Caco-2 (cell line): ENCODE data around the gene RIPOR1. TPM values are rescaled to one million over a fixed set of nuclear protein-coding genes. Genes with fewer than 3 reads are reported as not detected.

Experiments used
- BruUV-seq: library from RNA; stranded (reverse); fragments of 400-500 nt; replicated peaks from 2 replicates; lab custom pipeline; 2021; lab: Mats Ljungman, UMichigan
- CTCF ChIA-PET: fragments of 300-600 bp; sonication (Branson Sonifier 250); formaldehyde crosslinking; loops from one replicate; lab custom pipeline; 2022; ENCODE audit warnings: antibody characterized with exemption; lab: Charles Lee
- POLR2A ChIA-PET: fragments of 300-600 bp; sonication (Branson Sonifier 250); formaldehyde crosslinking; loops from one replicate; lab custom pipeline; 2022; ENCODE audit warnings: antibody characterized with exemption; lab: Charles Lee
- DNase-seq, 2 experiments: peaks; one replicate each; pipeline versions ENCODE4 v3.0.0 to v3.0.0-alpha.2; 2020 to 2022
- H3K27me3 ChIP-seq: replicated peaks from 2 replicates; pipeline ENCODE4 v1.6.0; 2011; ENCODE audit warnings: low read length; ENCODE audit not compliant: control insufficient read depth, insufficient read depth
- H3K36me3 ChIP-seq: 2 replicates; pipeline ENCODE4 v1.5.1; 2011; ENCODE audit warnings: low read length; ENCODE audit not compliant: control insufficient read depth, insufficient read depth
- H3K4me1 ChIP-seq: fragments of 250-450 bp; sonication (Bioruptor Pico); 2 replicates; pipeline ENCODE4 v1.5.1; 2020; ENCODE audit warnings: mild to moderate bottlenecking
- H3K4me3 ChIP-seq: 2 replicates; pipeline ENCODE4 v1.5.1; 2011; ENCODE audit warnings: low read depth, mild to moderate bottlenecking, control low read depth, low read length
- H3K9me3 ChIP-seq: fragments of 250-450 bp; sonication (Bioruptor Pico); 2 replicates; pipeline ENCODE4 v1.5.1; 2020; ENCODE audit warnings: mild to moderate bottlenecking, moderate library complexity
- H3K27ac Mint-ChIP-seq: one replicate; pipeline ENCODE4 v1.8.0; 2022; ENCODE audit warnings: mixed read lengths; ENCODE audit not compliant: unreplicated experiment
- H3K27me3 Mint-ChIP-seq: one replicate; pipeline ENCODE4 v1.8.0; 2022; ENCODE audit warnings: mixed read lengths; ENCODE audit not compliant: insufficient read depth, unreplicated experiment
- H3K36me3 Mint-ChIP-seq: one replicate; pipeline ENCODE4 v1.8.0; 2022; ENCODE audit warnings: mild to moderate bottlenecking, mixed read lengths; ENCODE audit not compliant: insufficient read depth, unreplicated experiment
- H3K4me1 Mint-ChIP-seq: one replicate; pipeline ENCODE4 v1.8.0; 2022; ENCODE audit warnings: low read depth, mixed read lengths; ENCODE audit not compliant: unreplicated experiment
- H3K4me3 Mint-ChIP-seq: one replicate; pipeline ENCODE4 v1.8.0; 2022; ENCODE audit warnings: mild to moderate bottlenecking, moderate library complexity, mixed read lengths; ENCODE audit not compliant: unreplicated experiment
- H3K9me3 Mint-ChIP-seq: one replicate; pipeline ENCODE4 v1.8.0; 2022; ENCODE audit warnings: mixed read lengths; ENCODE audit not compliant: unreplicated experiment
- CTCF ChIP-seq, 2 experiments: fragments of 200-600 bp in 1 of 2; IDR thresholded peaks; 1 replicate in 1 of 2; 2 replicates in 1 of 2; pipeline versions ENCODE4 v1.5.1 to v1.8.0; 2011 to 2022; ENCODE audit warnings: antibody characterized with exemption in 1 of 2, control low read depth in 1 of 2, inconsistent platforms in 1 of 2, low read depth in 1 of 2, low read length in 1 of 2, mild to moderate bottlenecking in 1 of 2, moderate library complexity in 1 of 2; ENCODE audit not compliant: insufficient read depth in 1 of 2, severe bottlenecking in 1 of 2, unreplicated experiment in 1 of 2
- intact Hi-C: fragments of 100-400 bp; cut with micrococcal nuclease; formaldehyde crosslinking; loops from one replicate; pipeline ENCODE4 v1.10.0; 2022; ENCODE audit not compliant: unreplicated experiment
- total RNA-seq: library from RNA; stranded (reverse); gene quantifications from 2 replicates; pipeline ENCODE4 v1.2.3, GENCODE V29; 2022

Gene RIPOR1
- total RNA-seq, 1 experiment from 2014 or later: 87.9 TPM

- no TSS peak for BruUV-seq
- H3K36me3 ChIP-seq: no peaks in the 10 kb centered on the region; the same call in 1 of the 2 replicates
- H3K4me1 Mint-ChIP-seq: peaks cover 23% of the 10 kb centered on the region
- H3K27me3 ChIP-seq: no peaks in the 10 kb centered on the region
- CTCF ChIA-PET: interaction anchor here (0.5 to 4.4 kb wide), 21 partner anchors 10 to 286 kb away, joined by 3 to 68 read pairs (median 4); partner anchors contain the start of genes ACD, ATP6V0D1, C16orf86 and CARMIL2
- H3K4me3 Mint-ChIP-seq: peak overlapping the region; percentile 95
- peaks cover 14% of the 10 kb centered on the region for H3K4me1 ChIP-seq
- peak overlapping the region; percentile 93 for H3K27ac Mint-ChIP-seq
- H3K9me3 Mint-ChIP-seq: no peaks in the 10 kb centered on the region
- peak overlapping the region; percentile 100 for H3K4me3 ChIP-seq
- no peaks in the 10 kb centered on the region for H3K27me3 Mint-ChIP-seq
- peak; percentile 99 for DNase-seq
- no peaks in the 10 kb centered on the region for H3K9me3 ChIP-seq
- H3K36me3 Mint-ChIP-seq: peaks cover 10% of the 10 kb centered on the region
- POLR2A ChIA-PET: interaction anchor here (0.6 to 3.7 kb wide), 12 partner anchors 15 to 1678 kb away, joined by 3 to 19 read pairs (median 4); partner anchors contain the start of genes ACD, PARD6A, PSMB10 and RIPOR1
- intact Hi-C loops: loop anchor here (1.0 to 5.0 kb wide), 6 partner anchors 15 to 375 kb away; partner anchors contain the start of genes ACD, CARMIL2, PARD6A and PSMB10
- TF ChIP-seq CTCF (IDR thresholded peaks at IDR 0.05; ENCODE audit: insufficient read depth in 1 of 2, low read depth in 1 of 2, low read length in 1 of 2, severe bottlenecking in 1 of 2, unreplicated experiment in 1 of 2): no peak
These were observed 33.3 kb downstream of the RIPOR1 start for GRCh38 chr16:67561824-67562525.

- BruUV-seq: no TSS peak
- peak; percentile 65 to 69 for TF ChIP-seq CTCF (IDR thresholded peaks at IDR 0.05; ENCODE audit: insufficient read depth in 1 of 2, low read depth in 1 of 2, low read length in 1 of 2, severe bottlenecking in 1 of 2, unreplicated experiment in 1 of 2)
- peak within 1 kb of the TSS; percentile 100 for H3K4me3 ChIP-seq
- H3K4me1 ChIP-seq: peaks cover 14% of the 10 kb centered on the region
- H3K36me3 ChIP-seq: no peaks in the 10 kb centered on the region; the same call in 1 of the 2 replicates
- H3K36me3 Mint-ChIP-seq: peaks cover 15% of the 10 kb centered on the region
- peak within 1 kb of the TSS; percentile 95 for H3K4me3 Mint-ChIP-seq
- H3K9me3 Mint-ChIP-seq: no peaks in the 10 kb centered on the region
- H3K27ac Mint-ChIP-seq: peak within 1 kb of the TSS; percentile 93
- peak; percentile 87 to 90 for DNase-seq
- CTCF ChIA-PET: interaction anchor here (0.6 to 4.4 kb wide), 16 partner anchors 9 to 285 kb away, joined by 3 to 68 read pairs (median 4); partner anchors contain the start of genes ATP6V0D1, C16orf86, CARMIL2 and CENPT
- H3K4me1 Mint-ChIP-seq: peaks cover 27% of the 10 kb centered on the region
- no peaks in the 10 kb centered on the region for H3K27me3 Mint-ChIP-seq
- intact Hi-C loops: loop anchor here (1.0 to 5.0 kb wide), 6 partner anchors 15 to 375 kb away; partner anchors contain the start of genes ACD, CARMIL2, PARD6A and PSMB10
- POLR2A ChIA-PET: interaction anchor here (0.6 to 3.7 kb wide), 7 partner anchors 15 to 1625 kb away, joined by 3 to 19 read pairs (median 4); partner anchors contain the start of genes ACD, PARD6A and PSMB10
- H3K9me3 ChIP-seq: no peaks in the 10 kb centered on the region
- H3K27me3 ChIP-seq: no peaks in the 10 kb centered on the region
These were observed 33.9 kb downstream of the RIPOR1 start, which contains the start of gene CTCF for GRCh38 chr16:67562526-67562917. TSS of gene CTCF (plus strand) at chr16:67562526. CDS start at chr16:67610833, 48,307 bp downstream.
